WTC11 (cell line): ENCODE data around the gene C14orf132. TPM values are rescaled to one million over a fixed set of nuclear protein-coding genes. Genes with fewer than 3 reads are reported as not detected.

ENCODE experiments used
- ATAC-seq: fragments of 200-7000 bp; cut with Tn5 transposase; 2 replicates; pipeline ENCODE4 v1.10.0; 2021; ENCODE audit warnings: mild to moderate bottlenecking, moderate library complexity
- CTCF ChIA-PET: fragments of 300-600 bp; sonication (Branson Sonifier 250); formaldehyde crosslinking; loops from one replicate; lab custom pipeline; 2021; ENCODE audit warnings: antibody characterized with exemption; lab: Charles Lee
- POLR2A ChIA-PET: fragments of 350-600 bp; sonication (Branson Sonifier 250); formaldehyde crosslinking; loops from one replicate; lab custom pipeline; 2021; ENCODE audit warnings: antibody characterized with exemption; lab: Charles Lee
- DNase-seq: peaks from one replicate; pipeline ENCODE4 v3.0.0; 2021; ENCODE audit warnings: low spot score
- H3K27ac Mint-ChIP-seq: 2 replicates; pipeline ENCODE4 v1.8.0; 2021; ENCODE audit warnings: mixed read lengths
- H3K27me3 Mint-ChIP-seq: 2 replicates; pipeline ENCODE4 v1.8.0; 2021; ENCODE audit warnings: low read depth, mild to moderate bottlenecking, moderate library complexity, mixed read lengths
- H3K36me3 Mint-ChIP-seq: 2 replicates; pipeline ENCODE4 v1.8.0; 2021; ENCODE audit warnings: mixed read lengths
- H3K4me1 Mint-ChIP-seq: 2 replicates; pipeline ENCODE4 v1.8.0; 2022; ENCODE audit warnings: mixed read lengths
- H3K4me3 Mint-ChIP-seq: 2 replicates; pipeline ENCODE4 v1.8.0; 2021; ENCODE audit warnings: mild to moderate bottlenecking, moderate library complexity, mixed read lengths
- H3K9me3 Mint-ChIP-seq: 2 replicates; pipeline ENCODE4 v1.8.0; 2021; ENCODE audit warnings: mixed read lengths
- ATF2 ChIP-seq: sonication (generic); formaldehyde crosslinking; IDR thresholded peaks from 2 replicates; pipeline ENCODE4 v1.8.1; 2022; ENCODE audit warnings: low read depth, missing genetic modification reagents, borderline replicate concordance
- CBFB ChIP-seq: sonication (generic); formaldehyde crosslinking; IDR thresholded peaks from 2 replicates; pipeline ENCODE4 v1.8.1; 2022; ENCODE audit warnings: mild to moderate bottlenecking, low read depth, missing genetic modification reagents
- ELF4 ChIP-seq: sonication (generic); formaldehyde crosslinking; IDR thresholded peaks from 2 replicates; pipeline ENCODE4 v1.8.1; 2022; ENCODE audit warnings: low read depth, mild to moderate bottlenecking, moderate library complexity, missing genetic modification reagents
- EMX1 ChIP-seq: fragments of 250-450 bp; sonication (Bioruptor Pico); IDR thresholded peaks from 2 replicates; pipeline ENCODE4 v1.8.0; 2021; ENCODE audit warnings: mild to moderate bottlenecking
- ESRRA ChIP-seq: sonication (generic); formaldehyde crosslinking; IDR thresholded peaks from 2 replicates; pipeline ENCODE4 v1.8.1; 2022; ENCODE audit warnings: mild to moderate bottlenecking, missing genetic modification reagents, borderline replicate concordance
- FOXJ3 ChIP-seq: sonication (generic); formaldehyde crosslinking; IDR thresholded peaks from 2 replicates; pipeline ENCODE4 v1.9.0; 2021; ENCODE audit warnings: missing genetic modification reagents, mild to moderate bottlenecking, borderline replicate concordance
- FOXK1 ChIP-seq: sonication (generic); formaldehyde crosslinking; IDR thresholded peaks from 2 replicates; pipeline ENCODE4 v1.8.0; 2022; ENCODE audit warnings: mild to moderate bottlenecking, moderate library complexity, missing genetic modification reagents
- GTF2I ChIP-seq: fragments of 250-450 bp; sonication (Bioruptor Pico); conservative IDR thresholded peaks from 2 replicates; pipeline ENCODE4 v1.4.0; 2021; ENCODE audit warnings: mild to moderate bottlenecking
- JUN ChIP-seq: sonication (generic); formaldehyde crosslinking; IDR thresholded peaks from 2 replicates; pipeline ENCODE4 v1.8.0; 2023; ENCODE audit warnings: mild to moderate bottlenecking, missing genetic modification reagents
- KAT7 ChIP-seq: sonication (generic); formaldehyde crosslinking; IDR thresholded peaks from 2 replicates; pipeline ENCODE4 v1.8.1; 2023; ENCODE audit warnings: missing genetic modification reagents, mild to moderate bottlenecking, borderline replicate concordance
- MXD4 ChIP-seq: fragments of 250-450 bp; sonication (Bioruptor Pico); IDR thresholded peaks from 2 replicates; pipeline ENCODE4 v1.8.0; 2021; ENCODE audit warnings: mild to moderate bottlenecking, moderate library complexity, borderline replicate concordance
- RORB ChIP-seq: fragments of 250-450 bp; sonication (Bioruptor Pico); IDR thresholded peaks from 2 replicates; pipeline ENCODE4 v1.9.0; 2021; ENCODE audit warnings: mild to moderate bottlenecking
- SOX15 ChIP-seq: fragments of 250-450 bp; sonication (Bioruptor Pico); IDR thresholded peaks from 2 replicates; pipeline ENCODE4 v1.9.0; 2021; ENCODE audit warnings: mild to moderate bottlenecking
- STAT6 ChIP-seq: sonication (generic); formaldehyde crosslinking; conservative IDR thresholded peaks from 2 replicates; pipeline ENCODE4 v1.8.1; 2023; ENCODE audit warnings: mild to moderate bottlenecking, low read depth, missing genetic modification reagents, moderate library complexity
- TEAD4 ChIP-seq: sonication (generic); formaldehyde crosslinking; IDR thresholded peaks from 2 replicates; pipeline ENCODE4 v1.8.0; 2022; ENCODE audit warnings: mild to moderate bottlenecking, missing genetic modification reagents
- ZNF121 ChIP-seq: sonication (generic); formaldehyde crosslinking; IDR thresholded peaks from 2 replicates; pipeline ENCODE4 v1.8.0; 2023; ENCODE audit warnings: missing genetic modification reagents
- ZNF232 ChIP-seq: sonication (generic); formaldehyde crosslinking; IDR thresholded peaks from 2 replicates; pipeline ENCODE4 v1.8.0; 2022; ENCODE audit warnings: mild to moderate bottlenecking, missing genetic modification reagents
- ZNF416 ChIP-seq: fragments of 250-450 bp; sonication (Bioruptor Pico); IDR thresholded peaks from 2 replicates; pipeline ENCODE4 v1.9.0; 2021; ENCODE audit warnings: mild to moderate bottlenecking, inconsistent platforms
- ZNF532 ChIP-seq: fragments of 250-450 bp; sonication (Bioruptor Pico); IDR thresholded peaks from 2 replicates; pipeline ENCODE4 v1.9.0; 2021; ENCODE audit warnings: mild to moderate bottlenecking, borderline replicate concordance
- ZNF671 ChIP-seq: fragments of 250-450 bp; sonication (Bioruptor Pico); IDR thresholded peaks from 2 replicates; pipeline ENCODE4 v1.8.0; 2021; ENCODE audit warnings: mild to moderate bottlenecking
- total RNA-seq: library from RNA; stranded (reverse); gene quantifications from 3 replicates; pipeline ENCODE4 v1.2.3, GENCODE V29; 2021
- TF ChIP-seq, protein P1 (sequence below): sonication (generic); formaldehyde crosslinking; IDR thresholded peaks from 2 replicates; pipeline ENCODE4 v1.8.0; 2022; ENCODE audit warnings: mild to moderate bottlenecking, missing genetic modification reagents
- TF ChIP-seq, protein P2 (sequence below): sonication (generic); formaldehyde crosslinking; IDR thresholded peaks from 2 replicates; pipeline ENCODE4 v1.8.1; 2023; ENCODE audit warnings: mild to moderate bottlenecking, moderate library complexity, missing genetic modification reagents

The C14orf132 gene
- total RNA-seq, 1 experiment from 2014 or later = 14.1 TPM

DNA sequence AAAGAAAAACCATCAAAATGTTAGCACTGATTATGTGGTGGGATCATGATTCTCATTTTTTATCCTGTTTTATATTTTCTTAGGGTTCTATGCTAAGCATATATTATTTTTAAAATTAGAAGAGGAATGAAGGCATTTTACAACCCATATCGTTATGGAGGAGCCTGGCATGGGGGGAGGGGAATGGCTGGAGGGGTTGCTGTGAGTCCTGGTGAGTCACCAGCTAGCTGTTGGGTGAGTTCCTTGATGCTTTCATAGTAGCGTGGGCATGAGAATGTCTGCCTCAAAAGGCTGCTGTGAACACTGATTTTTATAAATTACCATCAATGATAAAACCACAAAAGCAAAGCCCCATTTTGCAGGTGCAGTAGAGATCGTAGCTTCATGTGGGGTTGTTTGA, 46.9 kb downstream of the C14orf132 start:
- no peak for TF ChIP-seq ZNF121 (CRISPR knock-in tag)
- no peak for TF ChIP-seq ZNF532 (CRISPR knock-in tag)
- no peak for TF ChIP-seq SOX15
- TF ChIP-seq, protein P1, sequence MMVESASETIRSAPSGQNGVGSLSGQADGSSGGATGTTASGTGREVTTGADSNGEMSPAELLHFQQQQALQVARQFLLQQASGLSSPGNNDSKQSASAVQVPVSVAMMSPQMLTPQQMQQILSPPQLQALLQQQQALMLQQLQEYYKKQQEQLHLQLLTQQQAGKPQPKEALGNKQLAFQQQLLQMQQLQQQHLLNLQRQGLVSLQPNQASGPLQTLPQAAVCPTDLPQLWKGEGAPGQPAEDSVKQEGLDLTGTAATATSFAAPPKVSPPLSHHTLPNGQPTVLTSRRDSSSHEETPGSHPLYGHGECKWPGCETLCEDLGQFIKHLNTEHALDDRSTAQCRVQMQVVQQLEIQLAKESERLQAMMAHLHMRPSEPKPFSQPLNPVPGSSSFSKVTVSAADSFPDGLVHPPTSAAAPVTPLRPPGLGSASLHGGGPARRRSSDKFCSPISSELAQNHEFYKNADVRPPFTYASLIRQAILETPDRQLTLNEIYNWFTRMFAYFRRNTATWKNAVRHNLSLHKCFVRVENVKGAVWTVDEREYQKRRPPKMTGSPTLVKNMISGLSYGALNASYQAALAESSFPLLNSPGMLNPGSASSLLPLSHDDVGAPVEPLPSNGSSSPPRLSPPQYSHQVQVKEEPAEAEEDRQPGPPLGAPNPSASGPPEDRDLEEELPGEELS = no peak
- no peak for TF ChIP-seq GTF2I (CRISPR knock-in tag)
- no peak for TF ChIP-seq ZNF232 (CRISPR knock-in tag)
- no peak for TF ChIP-seq STAT6 (CRISPR knock-in tag)
- no peak for TF ChIP-seq ZNF416 (CRISPR knock-in tag)
- TF ChIP-seq FOXK1 = no peak
- no peak for TF ChIP-seq ELF4
- no peak for TF ChIP-seq EMX1 (CRISPR knock-in tag)
- TF ChIP-seq ATF2 = no peak
- no peak for TF ChIP-seq RORB (CRISPR knock-in tag)
- TF ChIP-seq CBFB (CRISPR knock-in tag) = no peak
- no peak for TF ChIP-seq MXD4 (CRISPR knock-in tag)
- no peak for TF ChIP-seq ESRRA (CRISPR knock-in tag)
- Mint-ChIP-seq H3K4me1 (peaks cover 12% of the 10 kb centered on the region), H3K9me3 (0 out of 2 replicates have a peak, but pooled peaks cover under 1% of the 10 kb centered on the region), H3K27me3 (no peaks in the 10 kb centered on the region), H3K36me3 (peaks cover 14% of the 10 kb centered on the region), H3K4me3 (no peak overlapping the region), H3K27ac (no peak overlapping the region)
- ATAC-seq (no peak), DNase-seq (no peak)
- CTCF ChIA-PET = interaction anchor here (0.8 kb wide), 1 partner anchor 15 kb away, joined by 3 read pairs; no protein-coding TSS in a partner anchor
- POLR2A ChIA-PET = no interaction called here

DNA sequence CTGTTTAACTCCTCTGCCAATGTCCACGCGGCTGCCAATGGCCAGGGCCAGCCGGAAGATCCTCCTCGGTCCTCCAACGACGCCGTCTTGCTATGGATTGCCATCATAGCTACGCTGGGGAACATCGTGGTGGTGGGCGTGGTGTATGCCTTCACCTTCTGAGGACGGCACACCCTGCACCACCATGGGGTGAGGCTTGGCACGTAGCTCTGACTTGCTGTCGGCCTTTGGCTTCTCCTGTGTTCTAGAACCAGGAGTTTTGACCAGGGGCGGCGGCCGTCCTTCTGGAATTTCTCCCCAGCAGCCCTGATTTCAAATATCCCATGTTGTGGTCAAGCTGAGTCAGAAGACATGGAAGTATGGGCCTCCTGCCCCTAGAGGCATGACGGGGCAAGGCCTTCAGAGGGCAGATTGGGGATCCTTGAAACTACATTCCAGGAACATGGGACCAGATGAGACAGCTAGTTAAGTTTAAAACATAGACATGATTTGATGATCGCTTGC, 47.5 kb downstream of the C14orf132 start:
- Mint-ChIP-seq H3K9me3 (no peaks in the 10 kb centered on the region), H3K27ac (no peak overlapping the region), H3K4me3 (no peak overlapping the region), H3K36me3 (peaks cover 11% of the 10 kb centered on the region), H3K27me3 (no peaks in the 10 kb centered on the region), H3K4me1 (peaks cover 13% of the 10 kb centered on the region)
- DNase-seq = no peak
- ATAC-seq = no peak
- ChIA-PET POLR2A (no interaction called here), CTCF (interaction anchor here (1.2 kb wide), 1 partner anchor 12 kb away, joined by 4 read pairs; no protein-coding TSS in a partner anchor)
- no peak for TF ChIP-seq FOXJ3 (CRISPR knock-in tag)
- TF ChIP-seq KAT7 = no peak
- TF ChIP-seq ZNF671 (CRISPR knock-in tag) = no peak
- TF ChIP-seq, protein P2, sequence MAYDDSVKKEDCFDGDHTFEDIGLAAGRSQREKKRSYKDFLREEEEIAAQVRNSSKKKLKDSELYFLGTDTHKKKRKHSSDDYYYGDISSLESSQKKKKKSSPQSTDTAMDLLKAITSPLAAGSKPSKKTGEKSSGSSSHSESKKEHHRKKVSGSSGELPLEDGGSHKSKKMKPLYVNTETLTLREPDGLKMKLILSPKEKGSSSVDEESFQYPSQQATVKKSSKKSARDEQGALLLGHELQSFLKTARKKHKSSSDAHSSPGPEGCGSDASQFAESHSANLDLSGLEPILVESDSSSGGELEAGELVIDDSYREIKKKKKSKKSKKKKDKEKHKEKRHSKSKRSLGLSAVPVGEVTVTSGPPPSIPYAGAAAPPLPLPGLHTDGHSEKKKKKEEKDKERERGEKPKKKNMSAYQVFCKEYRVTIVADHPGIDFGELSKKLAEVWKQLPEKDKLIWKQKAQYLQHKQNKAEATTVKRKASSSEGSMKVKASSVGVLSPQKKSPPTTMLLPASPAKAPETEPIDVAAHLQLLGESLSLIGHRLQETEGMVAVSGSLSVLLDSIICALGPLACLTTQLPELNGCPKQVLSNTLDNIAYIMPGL (CRISPR knock-in tag) = no peak
- no peak for TF ChIP-seq ELF4
- TF ChIP-seq JUN (CRISPR knock-in tag) = no peak
- no peak for TF ChIP-seq TEAD4 (CRISPR knock-in tag)
- no peak for TF ChIP-seq STAT6 (CRISPR knock-in tag)
